H1 (cell line): Measurements from ENCODE around the gene MYL7. TPM values are rescaled to one million over a fixed set of nuclear protein-coding genes. Genes with fewer than 3 reads are reported as not detected.

Experiments used
- BRCA1 ChIP-seq: IDR thresholded peaks from 2 replicates; pipeline ENCODE4 v1.6.1; 2012; ENCODE audit warnings: low read depth, low read length, improper control_type of control experiment
- KDM1A ChIP-seq: fragments of 200-600, 300-600 bp; sonication (generic); IDR thresholded peaks from 2 replicates; pipeline ENCODE4 v1.7.1; 2016; ENCODE audit warnings: mild to moderate bottlenecking, low read length, borderline replicate concordance
- MAX ChIP-seq: IDR thresholded peaks from 2 replicates; pipeline ENCODE4 v1.6.1; 2012; ENCODE audit warnings: inconsistent platforms
- RAD21 ChIP-seq, 2 experiments: IDR thresholded peaks in 1 of 2; conservative IDR thresholded peaks in 1 of 2; 2 replicates each; pipeline ENCODE4 v1.6.1; 2011; ENCODE audit warnings: low read depth in 2 of 2, low read length in 2 of 2, improper control_type of control experiment in 1 of 2, inconsistent platforms in 1 of 2, mild to moderate bottlenecking in 1 of 2, moderate library complexity in 1 of 2
- TEAD4 ChIP-seq: IDR thresholded peaks from 2 replicates; pipeline ENCODE4 v1.6.1; 2012; ENCODE audit warnings: low read depth, low read length, inconsistent platforms, mixed read lengths
- polyA plus RNA-seq, 7 experiments: library from polyadenylated mRNA; depleted of rRNA in 3 of 7; stranded (reverse) in 5 of 7; unstranded in 2 of 7; fragments of >200 nt in 5 of 7; fragments of 200-250 nt in 2 of 7; gene quantifications; 1 replicate in 5 of 7; 2 replicates in 1 of 7; 4 replicates in 1 of 7; pipeline versions ENCODE4 v1.2.1 to v1.2.3, GENCODE V29; 2011 to 2013; ENCODE audit warnings: missing spikeins in 2 of 7, mixed read lengths in 2 of 7
- total RNA-seq: library from RNA; stranded (reverse); fragmentation: NEBNext Ultra II Directional; extraction: Animal tissue kit (Norgen Biotek cat#: 25700); gene quantifications from 2 replicates; pipeline ENCODE4 v1.2.1, GENCODE V29; 2021
- TF ChIP-seq, protein P1 (sequence below): IDR thresholded peaks from 2 replicates; pipeline ENCODE4 v1.6.1; 2012; ENCODE audit warnings: low read length, inconsistent platforms
- TF ChIP-seq, protein P2 (sequence below), 3 experiments: IDR thresholded peaks; 1 replicate in 2 of 3; 2 replicates in 1 of 3; pipeline versions ENCODE4 v1.5.1 to v1.6.1; 2011; ENCODE audit warnings: low read length in 3 of 3, mild to moderate bottlenecking in 3 of 3, inconsistent platforms in 2 of 3, low read depth in 1 of 3, moderate library complexity in 1 of 3; ENCODE audit not compliant: insufficient read depth in 1 of 3; ENCODE audit errors: control extremely low read depth in 1 of 3

MYL7 gene
- total and polyA plus RNA-seq, 2 of the 8 experiments (the other 6 are each of a cell fraction or from before 2014, with no cell fraction given) = 3.3 to 3.4 TPM

DNA sequence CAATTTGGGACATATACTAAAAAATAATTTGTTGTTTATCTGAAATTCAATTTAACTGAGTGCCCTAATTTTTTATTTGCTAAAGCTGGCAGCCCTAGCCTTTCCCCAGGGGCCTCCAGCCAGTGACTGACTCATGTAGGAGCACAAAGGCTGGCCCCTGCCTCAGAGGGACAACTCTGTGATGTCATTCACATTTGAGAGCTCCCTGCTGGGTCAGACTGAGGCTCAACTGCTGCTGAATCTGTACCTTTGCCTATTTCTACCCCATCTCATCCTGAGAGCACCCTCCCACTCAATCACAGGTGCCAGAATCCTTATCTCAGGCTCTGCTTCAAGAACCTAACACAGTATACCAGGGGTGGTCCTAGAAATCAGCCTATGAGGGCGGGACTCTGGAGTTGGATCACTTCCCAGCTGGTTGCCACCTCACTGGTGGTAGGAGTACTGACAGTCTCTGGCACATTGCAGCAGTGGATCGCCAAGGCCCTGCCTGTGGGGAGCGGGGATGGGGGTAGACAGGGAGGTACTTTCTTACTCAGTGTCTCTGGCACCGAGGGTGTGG lies 36.5 kb upstream of the MYL7 start (continued):
- TF ChIP-seq, protein P1, sequence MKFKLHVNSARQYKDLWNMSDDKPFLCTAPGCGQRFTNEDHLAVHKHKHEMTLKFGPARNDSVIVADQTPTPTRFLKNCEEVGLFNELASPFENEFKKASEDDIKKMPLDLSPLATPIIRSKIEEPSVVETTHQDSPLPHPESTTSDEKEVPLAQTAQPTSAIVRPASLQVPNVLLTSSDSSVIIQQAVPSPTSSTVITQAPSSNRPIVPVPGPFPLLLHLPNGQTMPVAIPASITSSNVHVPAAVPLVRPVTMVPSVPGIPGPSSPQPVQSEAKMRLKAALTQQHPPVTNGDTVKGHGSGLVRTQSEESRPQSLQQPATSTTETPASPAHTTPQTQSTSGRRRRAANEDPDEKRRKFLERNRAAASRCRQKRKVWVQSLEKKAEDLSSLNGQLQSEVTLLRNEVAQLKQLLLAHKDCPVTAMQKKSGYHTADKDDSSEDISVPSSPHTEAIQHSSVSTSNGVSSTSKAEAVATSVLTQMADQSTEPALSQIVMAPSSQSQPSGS = no peak
- TF ChIP-seq KDM1A (no peak), TEAD4 (no peak), MAX (no peak), BRCA1 (no peak), RAD21 (IDR thresholded peaks at IDR 0.05 in 1 of 2, conservative IDR thresholded peaks at IDR 0.05 in 1 of 2; ENCODE audit: low read depth in 2 of 2, low read length in 2 of 2) (no peak)
- TF ChIP-seq, protein P2, sequence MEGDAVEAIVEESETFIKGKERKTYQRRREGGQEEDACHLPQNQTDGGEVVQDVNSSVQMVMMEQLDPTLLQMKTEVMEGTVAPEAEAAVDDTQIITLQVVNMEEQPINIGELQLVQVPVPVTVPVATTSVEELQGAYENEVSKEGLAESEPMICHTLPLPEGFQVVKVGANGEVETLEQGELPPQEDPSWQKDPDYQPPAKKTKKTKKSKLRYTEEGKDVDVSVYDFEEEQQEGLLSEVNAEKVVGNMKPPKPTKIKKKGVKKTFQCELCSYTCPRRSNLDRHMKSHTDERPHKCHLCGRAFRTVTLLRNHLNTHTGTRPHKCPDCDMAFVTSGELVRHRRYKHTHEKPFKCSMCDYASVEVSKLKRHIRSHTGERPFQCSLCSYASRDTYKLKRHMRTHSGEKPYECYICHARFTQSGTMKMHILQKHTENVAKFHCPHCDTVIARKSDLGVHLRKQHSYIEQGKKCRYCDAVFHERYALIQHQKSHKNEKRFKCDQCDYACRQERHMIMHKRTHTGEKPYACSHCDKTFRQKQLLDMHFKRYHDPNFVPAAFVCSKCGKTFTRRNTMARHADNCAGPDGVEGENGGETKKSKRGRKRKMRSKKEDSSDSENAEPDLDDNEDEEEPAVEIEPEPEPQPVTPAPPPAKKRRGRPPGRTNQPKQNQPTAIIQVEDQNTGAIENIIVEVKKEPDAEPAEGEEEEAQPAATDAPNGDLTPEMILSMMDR (IDR thresholded peaks at IDR 0.05; ENCODE audit: control extremely low read depth in 1 of 3, insufficient read depth in 1 of 3, low read depth in 1 of 3, low read length in 3 of 3) = no peak
- TF ChIP-seq, all 59 proteins: peak for 0
